Stomach (tissue), 4 donors: ENCODE measurements around the gene MT3.
"Not testable (repeated sequence)": the region's sequence is repeated elsewhere in the genome, so short reads cannot be mapped to it uniquely, and the experiment has no call there.

Experiments
- CTCF ChIP-seq, 7 experiments: fragments of 450-650 bp in 4 of 7; fragments of 200-600 bp in 3 of 7; sonication (generic) in 3 of 7; IDR thresholded peaks; one replicate each; pipeline ENCODE4 v1.5.1; 2016 to 2019; ENCODE audit warnings: antibody characterized with exemption in 7 of 7, control low read depth in 2 of 7, mild to moderate bottlenecking in 1 of 7
- EP300 ChIP-seq: sonication (generic); formaldehyde crosslinking; IDR thresholded peaks from one replicate; pipeline ENCODE4 v1.6.1; 2017; ENCODE audit warnings: antibody characterized with exemption
- POLR2A ChIP-seq, 4 donors: fragments of 450-650 bp; IDR thresholded peaks; one replicate each; pipeline ENCODE4 v1.6.1; 2016; ENCODE audit warnings: antibody characterized with exemption in 4 of 4, control low read depth in 2 of 4, mild to moderate bottlenecking in 1 of 4, moderate library complexity in 1 of 4
- POLR2AphosphoS5 ChIP-seq, 3 donors: sonication (generic); formaldehyde crosslinking; IDR thresholded peaks; one replicate each; pipeline ENCODE4 v1.6.1; 2016; ENCODE audit warnings: antibody characterized with exemption in 3 of 3

- TF ChIP-seq EP300; POLR2A (IDR thresholded peaks at IDR 0.05); CTCF (IDR thresholded peaks at IDR 0.05); POLR2AphosphoS5 (IDR thresholded peaks at IDR 0.05): not testable (repeated sequence)
Measured at GRCh38 chr16:56621665-56622445, 32.5 kb downstream of the MT3 start.
